Stimulated activated CD4-positive, alpha-beta T cell treated with anti-CD3 and anti-CD28 coated beads, Interleukin-2, amount 100 ng/mL, for 48 hours (primary cell): ENCODE data around the gene SRP9.
"Not testable (repeated sequence)": the region's sequence is repeated elsewhere in the genome, so short reads cannot be mapped to it uniquely, and the experiment has no call there.

Source experiments
- DNase-seq, 2 donors: peaks; one replicate each; pipeline ENCODE4 v3.0.0-alpha.2; 2020

The SRP9 gene

DNA sequence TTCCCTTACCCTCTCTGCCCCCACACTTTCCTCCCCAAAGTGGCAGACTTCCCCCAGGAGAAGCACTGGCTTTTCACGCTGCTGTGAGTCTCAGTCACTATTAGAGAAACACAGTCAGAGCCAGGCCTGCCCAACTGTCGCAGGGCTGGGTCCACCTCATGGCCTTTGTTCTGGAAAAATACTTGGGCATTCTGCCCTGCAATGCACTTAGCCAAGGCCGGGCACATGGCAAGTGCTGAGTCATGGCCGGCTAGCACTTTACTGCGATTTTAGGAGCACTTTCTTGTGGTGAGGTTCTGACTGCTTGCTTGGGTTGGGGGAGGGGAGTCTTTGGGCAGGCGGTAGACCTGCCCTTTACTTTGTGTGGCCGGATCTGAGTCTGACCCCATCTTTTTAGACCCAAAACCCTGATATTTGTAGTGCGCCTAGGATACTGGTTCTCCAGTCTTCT lies 40.0 kb downstream of the SRP9 start:
- DNase-seq = no peak

DNA sequence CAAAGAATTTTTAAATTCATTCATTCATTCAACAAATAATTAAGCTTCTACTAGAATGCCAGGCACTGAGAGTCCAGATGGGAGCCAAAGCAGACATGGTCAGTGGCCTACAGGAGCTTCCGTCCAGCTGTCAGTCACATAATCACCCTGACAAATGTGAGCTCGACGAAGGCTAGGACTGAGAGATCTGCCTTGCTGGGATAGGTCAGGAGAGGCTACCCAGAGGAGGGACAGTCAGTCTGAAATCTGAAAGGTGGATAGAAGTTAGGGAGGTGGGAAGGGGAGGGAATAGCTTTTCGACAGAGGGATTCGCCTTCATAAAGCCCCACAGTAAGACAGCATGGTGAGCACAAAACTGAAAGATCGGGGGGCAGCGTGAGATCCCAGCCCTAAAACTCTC lies 40.6 kb downstream of the SRP9 start:
- DNase-seq = no peak

DNA sequence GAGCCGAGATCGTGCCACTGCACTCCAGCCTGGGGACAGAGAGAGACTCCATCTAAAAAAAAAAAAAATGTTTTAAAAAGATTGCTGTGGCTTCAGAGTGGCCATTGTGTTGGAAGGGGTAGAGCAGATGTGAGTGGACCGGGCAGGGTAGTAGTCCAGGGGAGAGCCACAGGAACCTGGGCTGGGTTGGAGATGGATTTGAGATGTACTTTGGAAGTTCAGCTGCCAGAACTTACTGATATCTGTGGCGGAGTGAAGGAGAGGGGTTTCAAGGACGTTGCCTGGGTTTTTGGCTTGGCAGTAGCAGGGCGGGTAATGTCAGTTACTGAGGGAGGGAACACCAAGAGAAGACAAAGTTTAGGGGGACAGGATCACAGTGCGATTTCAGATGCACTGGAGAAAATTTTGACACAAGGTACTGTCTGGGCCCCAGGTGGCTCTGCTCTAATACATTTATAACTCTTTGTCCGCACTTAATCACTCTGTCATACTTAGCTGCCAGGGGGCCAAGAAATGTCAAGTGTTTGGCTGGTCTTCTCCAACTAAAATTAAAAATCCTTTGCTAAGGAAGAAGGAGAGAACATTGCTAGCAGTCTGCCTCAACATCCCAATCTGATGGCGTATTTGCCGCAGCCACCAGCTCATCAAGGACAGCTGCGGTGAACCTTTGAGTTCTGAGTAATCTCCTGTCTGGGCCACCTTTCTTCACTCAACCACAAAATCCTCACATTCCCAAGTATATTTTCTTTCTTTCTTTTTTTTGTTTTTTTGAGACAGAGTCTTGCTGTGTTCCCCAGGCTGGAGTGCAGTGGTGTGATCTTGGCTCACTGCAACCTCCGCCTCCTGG lies 41.9 kb downstream of the SRP9 start:
- no peak for DNase-seq

- no peak for DNase-seq
These were observed 43.0 kb downstream of the SRP9 start for GRCh38 chr1:225820522-225821120.

GRCh38 chr1:225822655-225823403 lies 45.2 kb downstream of the SRP9 start:
- no peak for DNase-seq

DNA sequence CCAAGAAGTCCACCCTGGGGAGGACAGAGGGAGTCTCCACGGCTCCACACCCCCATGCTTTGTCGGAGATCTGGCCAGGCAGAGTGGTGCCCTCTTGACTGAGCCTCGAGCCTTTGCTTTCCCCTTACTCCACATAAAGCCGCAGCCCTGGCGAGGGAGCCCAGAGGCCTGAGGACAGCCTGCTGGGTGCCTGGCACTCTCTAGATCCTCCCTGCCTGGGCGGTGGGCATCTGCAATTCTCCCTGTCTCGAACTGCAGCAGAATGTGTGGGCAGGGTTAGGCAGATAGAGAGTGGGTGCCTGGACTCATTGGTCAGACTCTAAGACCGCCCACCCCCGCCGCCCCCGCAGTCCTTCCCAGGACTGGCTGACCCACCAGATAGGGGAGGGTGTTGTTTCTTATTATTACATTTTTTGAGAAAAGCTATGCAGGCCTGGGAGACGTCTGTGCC lies 46.2 kb downstream of the SRP9 start:
- DNase-seq = no peak

GRCh38 chr1:225824533-225824941 lies 46.9 kb downstream of the SRP9 start:
- DNase-seq = no peak

DNA sequence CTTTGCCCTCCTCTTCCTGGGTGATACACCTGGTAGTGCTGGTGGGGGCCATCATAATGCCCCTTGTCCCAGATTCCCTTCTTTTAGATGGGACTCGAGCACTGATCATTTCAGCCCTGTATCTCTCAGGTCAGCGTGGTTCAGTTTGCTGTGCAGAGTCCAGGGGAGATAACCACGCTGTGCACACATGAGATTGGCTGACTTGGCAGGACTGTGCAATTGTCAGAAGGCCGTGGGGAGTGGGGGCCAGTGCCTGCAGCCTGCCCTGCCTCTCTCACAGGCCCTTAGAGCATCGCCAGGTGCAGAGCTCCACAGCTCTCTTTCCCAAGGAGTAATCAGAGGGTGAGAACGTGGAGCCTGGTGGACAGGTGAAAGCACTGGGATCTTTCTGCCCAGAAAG lies 47.5 kb downstream of the SRP9 start:
- no peak for DNase-seq

- no peak for DNase-seq
These were observed 48.0 kb downstream of the SRP9 start for GRCh38 chr1:225825607-225826007.

- no peak for DNase-seq
These were observed 49.5 kb downstream of the SRP9 start for GRCh38 chr1:225827076-225827475.

DNA sequence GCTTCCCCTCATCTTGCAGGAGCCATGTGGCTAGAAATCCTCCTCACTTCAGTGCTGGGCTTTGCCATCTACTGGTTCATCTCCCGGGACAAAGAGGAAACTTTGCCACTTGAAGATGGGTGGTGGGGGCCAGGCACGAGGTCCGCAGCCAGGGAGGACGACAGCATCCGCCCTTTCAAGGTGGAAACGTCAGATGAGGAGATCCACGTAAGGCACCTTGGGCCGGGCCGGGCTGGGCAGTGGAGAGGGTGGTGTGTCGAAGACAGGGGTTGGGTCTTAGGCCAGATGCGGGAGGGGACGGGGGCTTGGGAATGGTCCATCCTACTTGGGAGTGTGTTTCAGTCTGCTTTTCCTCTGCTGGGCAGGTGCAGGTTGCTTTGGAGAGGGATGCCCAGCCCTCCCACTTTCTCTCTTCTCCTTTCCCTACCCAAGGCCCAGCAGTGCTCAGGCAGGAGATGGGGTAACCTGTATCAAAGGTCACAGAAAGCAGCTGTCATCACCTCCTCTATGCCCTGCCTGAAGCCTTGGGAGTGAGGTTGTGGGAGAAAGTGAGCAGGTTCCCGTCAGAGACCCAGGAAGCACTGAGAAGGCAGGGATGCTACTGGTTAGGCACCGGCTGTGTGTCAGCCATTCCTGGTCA lies 51.2 kb downstream of the SRP9 start:
- no peak for DNase-seq

GRCh38 chr1:225830841-225831240 lies 53.2 kb downstream of the SRP9 start:
- no peak for DNase-seq

GRCh38 chr1:225834417-225835329 lies 57.0 kb downstream of the SRP9 start:
- DNase-seq = no peak

DNA sequence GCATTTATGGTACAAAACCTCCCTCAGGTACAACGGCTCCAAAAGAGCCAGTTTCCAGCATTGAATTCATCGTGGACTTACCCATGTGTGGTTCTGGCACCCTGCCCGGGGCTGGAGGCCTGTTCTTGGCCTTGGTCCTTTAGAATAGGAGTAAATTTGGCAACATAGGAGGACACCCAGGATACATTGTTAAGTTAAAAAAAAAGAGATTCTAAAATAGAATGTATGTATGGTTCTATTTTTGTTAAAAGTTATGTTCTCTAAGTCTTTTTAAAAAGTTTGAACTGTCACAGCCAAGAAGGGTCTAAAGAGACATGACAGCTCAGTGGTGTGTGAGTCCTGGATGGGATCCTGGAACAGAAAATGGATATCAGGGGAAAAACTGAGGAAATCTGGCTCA lies 58.2 kb downstream of the SRP9 start:
- no peak for DNase-seq

DNA sequence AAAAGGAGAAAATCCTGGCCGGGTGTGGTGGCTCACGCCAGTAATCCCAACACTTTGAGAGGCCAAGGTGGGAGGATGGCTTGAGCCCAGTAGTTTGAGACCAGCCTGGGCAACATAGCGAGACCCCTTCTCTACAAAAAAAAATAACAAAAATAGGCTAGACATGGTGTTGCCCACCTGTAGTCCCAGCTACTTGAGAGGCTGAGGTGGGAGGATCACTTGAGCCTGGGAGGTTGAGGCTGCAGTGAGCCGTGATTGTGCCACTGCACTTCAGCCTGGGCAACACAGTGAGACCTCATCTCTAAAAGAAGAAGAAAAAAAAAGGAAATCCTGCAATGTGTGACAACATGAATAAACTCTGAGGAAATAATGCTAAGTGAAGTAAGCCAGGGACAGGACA lies 58.7 kb downstream of the SRP9 start:
- DNase-seq = not testable (repeated sequence)

GRCh38 chr1:225838793-225839192 lies 61.2 kb downstream of the SRP9 start:
- DNase-seq = no peak
